ENCODE measurements around the gene ENTR1. TPM values are rescaled to one million over a fixed set of nuclear protein-coding genes. Genes with fewer than 3 reads are reported as not detected.

Gene ENTR1
- total RNA-seq, 1 donor from 2014 or later, result 60.4 TPM

DNA sequence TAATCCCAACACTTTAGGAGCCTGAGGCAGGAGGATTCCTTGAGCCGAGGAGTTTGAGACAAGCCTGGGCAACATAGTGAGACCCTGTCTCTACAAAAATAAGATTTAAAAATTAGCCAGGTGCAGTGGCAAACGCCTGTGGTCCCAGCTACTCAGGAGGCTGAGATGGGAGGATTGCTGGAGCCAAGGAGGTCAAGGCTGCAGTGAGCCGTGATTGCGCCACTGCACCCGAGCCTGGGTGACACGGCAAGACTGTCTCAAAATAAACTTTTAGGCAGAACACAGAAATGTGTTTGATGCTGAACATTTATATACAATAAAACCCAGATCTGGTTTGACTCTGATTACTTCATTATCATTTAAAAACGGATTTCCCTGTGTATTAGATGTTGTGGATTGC is 4.9 kb downstream of the ENTR1 start:
- peaks cover 0 to 22% of the 10 kb centered on the region in 2 donors for H3K36me3 ChIP-seq
- no peak for DNase-seq (ENCODE audit: extremely low spot score in 2 of 2)
- intact Hi-C loops (cut with DNase I), result loop anchor here (10.0 kb wide), 1 partner anchor 91 kb away; no protein-coding TSS in a partner anchor

DNA sequence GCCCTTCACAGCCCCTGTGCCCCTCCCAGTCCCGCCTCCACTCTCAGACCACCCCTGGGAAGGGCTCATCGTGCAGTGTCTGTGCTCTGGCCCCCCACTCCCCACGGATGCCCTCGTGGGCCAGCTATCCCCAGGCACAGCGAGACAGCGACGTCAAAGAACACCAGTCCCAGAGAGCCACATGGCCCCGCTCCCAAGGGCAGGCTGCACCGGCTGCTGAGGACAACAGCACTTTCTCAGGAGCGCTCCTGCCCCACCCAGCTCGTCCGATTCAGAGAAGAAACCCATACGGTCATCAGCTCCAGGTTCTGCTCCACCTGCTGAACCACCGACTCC is 5.6 kb downstream of the ENTR1 start:
- TF ChIP-seq CTCF (IDR thresholded peaks at IDR 0.05) (no peak), POLR2AphosphoS5 (IDR thresholded peaks at IDR 0.05; ENCODE audit: insufficient read depth in 1 of 2, low read depth in 1 of 2) (no peak), POLR2A (IDR thresholded peaks at IDR 0.05) (no peak)
- DNase-seq (ENCODE audit: extremely low spot score in 2 of 2), result no peak
- H3K9me3 ChIP-seq, result no peaks in the 10 kb centered on the region
- H3K27ac ChIP-seq, result no peak overlapping the region
- H3K36me3 ChIP-seq, result peaks cover 0 to 22% of the 10 kb centered on the region in 2 donors
- no peak overlapping the region for H3K4me3 ChIP-seq
- intact Hi-C loops (cut with DNase I), result loop anchor here (10.0 kb wide), 1 partner anchor 90 kb away; no protein-coding TSS in a partner anchor
- H3K4me1 ChIP-seq, result peaks cover 23% of the 10 kb centered on the region
- H3K27me3 ChIP-seq, result no peaks in the 10 kb centered on the region

More for the DNA sequence above, 4.9 kb downstream of the ENTR1 start:
- TF ChIP-seq POLR2A (IDR thresholded peaks at IDR 0.05) (no peak), POLR2AphosphoS5 (IDR thresholded peaks at IDR 0.05; ENCODE audit: insufficient read depth in 1 of 2, low read depth in 1 of 2) (no peak), CTCF (IDR thresholded peaks at IDR 0.05) (no peak)
- H3K27ac ChIP-seq, result no peak overlapping the region
- no peaks in the 10 kb centered on the region for H3K9me3 ChIP-seq
- peaks cover 23% of the 10 kb centered on the region for H3K4me1 ChIP-seq
- H3K27me3 ChIP-seq, result no peaks in the 10 kb centered on the region
- no peak overlapping the region for H3K4me3 ChIP-seq

DNA sequence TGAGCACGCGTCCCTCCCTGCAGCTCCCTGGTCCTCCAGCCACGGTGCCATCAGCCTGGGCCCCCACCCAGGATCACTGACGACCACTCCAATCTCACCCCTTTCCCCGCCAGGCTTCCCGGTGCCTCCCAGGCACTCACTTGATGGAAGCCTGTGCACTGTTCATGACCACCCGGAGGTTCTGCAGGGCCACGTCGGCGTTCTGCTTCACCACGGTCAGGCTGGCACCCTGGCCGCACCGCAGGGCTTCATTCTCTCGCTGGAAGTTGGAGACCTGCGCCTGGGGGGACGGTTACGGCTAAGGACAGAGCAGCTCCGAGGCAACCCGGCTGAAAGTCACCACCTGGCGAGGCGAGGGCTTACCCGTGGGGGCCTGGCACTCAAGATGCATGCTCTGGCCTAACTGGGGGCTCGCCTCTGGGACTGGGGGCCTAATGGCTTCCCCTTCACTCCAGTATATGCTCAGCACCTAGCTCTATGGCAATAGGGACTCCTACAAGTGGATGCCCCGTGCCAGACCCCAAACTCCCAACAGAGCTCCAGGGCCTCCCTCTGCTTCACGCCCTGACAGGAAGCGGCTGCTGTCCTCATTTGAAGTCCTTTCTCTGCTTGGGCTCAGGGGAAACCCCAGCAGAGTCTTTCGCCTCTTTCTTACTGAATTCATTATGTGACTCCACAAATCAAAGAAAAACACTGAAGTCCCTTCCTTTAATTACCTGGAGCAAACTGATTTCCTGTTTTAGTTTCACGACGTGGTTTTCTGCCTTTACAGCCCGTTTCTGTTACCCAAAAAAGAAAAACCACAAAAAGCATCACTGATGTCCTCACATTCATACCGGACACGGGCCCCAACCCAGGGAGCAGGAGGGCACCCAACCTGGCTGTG is 6.3 kb downstream of the ENTR1 start:
- Histone ChIP-seq H3K4me1 (peaks cover 23% of the 10 kb centered on the region), H3K27me3 (no peaks in the 10 kb centered on the region), H3K36me3 (peaks cover 0 to 22% of the 10 kb centered on the region in 2 donors), H3K27ac (no peak overlapping the region), H3K9me3 (no peaks in the 10 kb centered on the region), H3K4me3 (no peak overlapping the region)
- no peak for DNase-seq (ENCODE audit: extremely low spot score in 2 of 2)
- intact Hi-C loops (cut with DNase I), result loop anchor here (10.0 kb wide), 1 partner anchor 89 kb away; no protein-coding TSS in a partner anchor
- TF ChIP-seq POLR2AphosphoS5 (IDR thresholded peaks at IDR 0.05; ENCODE audit: insufficient read depth in 1 of 2, low read depth in 1 of 2) (no peak), POLR2A (IDR thresholded peaks at IDR 0.05) (no peak), CTCF (IDR thresholded peaks at IDR 0.05) (no peak)

DNA sequence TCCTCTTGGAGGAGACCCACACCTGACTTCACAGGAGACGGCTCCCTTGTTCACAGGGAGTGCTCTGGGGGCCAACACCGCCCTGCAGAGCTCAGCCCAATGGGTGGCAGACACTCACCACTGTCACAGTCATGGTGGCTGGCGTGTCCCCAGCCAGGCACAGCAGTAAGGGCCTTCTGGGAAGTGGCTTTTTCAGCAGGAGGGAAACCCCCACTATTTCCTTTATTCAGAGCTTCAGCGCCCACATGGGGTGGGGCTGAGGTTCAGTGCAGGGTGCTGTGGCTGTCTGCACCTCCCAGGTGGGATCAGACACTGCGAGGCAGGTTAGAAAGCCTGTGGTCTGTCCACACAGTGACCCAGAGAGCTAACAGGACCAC is 6.9 kb downstream of the ENTR1 start:
- TF ChIP-seq POLR2A (IDR thresholded peaks at IDR 0.05) (no peak), POLR2AphosphoS5 (IDR thresholded peaks at IDR 0.05; ENCODE audit: insufficient read depth in 1 of 2, low read depth in 1 of 2) (no peak), CTCF (IDR thresholded peaks at IDR 0.05) (no peak)
- Histone ChIP-seq H3K27ac (no peak overlapping the region), H3K27me3 (no peaks in the 10 kb centered on the region), H3K9me3 (no peaks in the 10 kb centered on the region), H3K4me1 (peaks cover 23% of the 10 kb centered on the region), H3K36me3 (peaks cover 0 to 22% of the 10 kb centered on the region in 2 donors), H3K4me3 (no peak overlapping the region)
- no peak for DNase-seq (ENCODE audit: extremely low spot score in 2 of 2)
- intact Hi-C loops (cut with DNase I), result loop anchor here (10.0 kb wide), 1 partner anchor 89 kb away; no protein-coding TSS in a partner anchor

GRCh38 chr9:136402067-136402466 is 8.3 kb downstream of the ENTR1 start:
- H3K4me3 ChIP-seq, result no peak overlapping the region
- H3K4me1 ChIP-seq, result peaks cover 21% of the 10 kb centered on the region
- intact Hi-C loops (cut with DNase I), result loop anchor here (10.0 kb wide), 1 partner anchor 87 kb away; no protein-coding TSS in a partner anchor
- H3K27ac ChIP-seq, result no peak overlapping the region
- H3K36me3 ChIP-seq, result peaks cover 0 to 26% of the 10 kb centered on the region in 2 donors
- TF ChIP-seq POLR2A (IDR thresholded peaks at IDR 0.05), result no peak
- no peak for TF ChIP-seq POLR2AphosphoS5 (IDR thresholded peaks at IDR 0.05; ENCODE audit: insufficient read depth in 1 of 2, low read depth in 1 of 2)
- no peak for TF ChIP-seq CTCF (IDR thresholded peaks at IDR 0.05)
- no peaks in the 10 kb centered on the region for H3K9me3 ChIP-seq
- no peaks in the 10 kb centered on the region for H3K27me3 ChIP-seq
- no peak for DNase-seq (ENCODE audit: extremely low spot score in 2 of 2)

All from vagina (tissue), 2 donors.